ENCODE measurements around the gene LRRC58. TPM values are rescaled to one million over a fixed set of nuclear protein-coding genes. Genes with fewer than 3 reads are reported as not detected.

LRRC58 gene
- total and polyA plus RNA-seq, 2 of the 13 experiments (the other 11 are each of a cell fraction or from before 2014, with no cell fraction given), result 9.7 to 17.3 TPM

- 3% methylated on average over 2 of the region's 2 CpGs for WGBS (ENCODE audit: low lambda C conversion rate)
- TF ChIP-seq ZNF772 (CRISPR knock-in tag; IDR thresholded peaks at IDR 0.05) (no peak), HDAC1 (CRISPR knock-in tag; IDR thresholded peaks at IDR 0.05) (no peak), TGIF2 (CRISPR knock-in tag; IDR thresholded peaks at IDR 0.05) (no peak), POGZ (CRISPR knock-in tag; IDR thresholded peaks at IDR 0.05) (no peak), RORA (CRISPR knock-in tag; IDR thresholded peaks at IDR 0.05) (no peak), HNRNPH1 (optimal IDR thresholded peaks at IDR 0.05; ENCODE audit: low read depth, low read length) (no peak), MAZ (IDR thresholded peaks at IDR 0.05; ENCODE audit: borderline replicate concordance, low read depth, low read length) (no peak), MAZ (CRISPR knock-in tag; IDR thresholded peaks at IDR 0.05; ENCODE audit: low read depth) (no peak), ZNF33A (CRISPR knock-in tag; IDR thresholded peaks at IDR 0.05; ENCODE audit: borderline replicate concordance) (no peak), SP5 (CRISPR knock-in tag; IDR thresholded peaks at IDR 0.05; ENCODE audit: borderline replicate concordance, low read depth) (no peak), PHF5A (CRISPR knock-in tag; IDR thresholded peaks at IDR 0.05; ENCODE audit: low read depth, unreplicated experiment) (no peak), CBX2 (IDR thresholded peaks at IDR 0.05; ENCODE audit: low read depth, low read length) (no peak), CBX2 (CRISPR knock-in tag; IDR thresholded peaks at IDR 0.05; ENCODE audit: low read depth) (no peak), WIZ (CRISPR knock-in tag; IDR thresholded peaks at IDR 0.05) (no peak), ZNF362 (CRISPR knock-in tag; IDR thresholded peaks at IDR 0.05; ENCODE audit: borderline replicate concordance) (no peak), PAXIP1 (CRISPR knock-in tag; conservative IDR thresholded peaks at IDR 0.05) (no peak), KLF11 (CRISPR knock-in tag; IDR thresholded peaks at IDR 0.05) (no peak), ZNF569 (CRISPR knock-in tag; IDR thresholded peaks at IDR 0.05; ENCODE audit: borderline replicate concordance) (no peak), ZNF337 (CRISPR knock-in tag; IDR thresholded peaks at IDR 0.05; ENCODE audit: borderline replicate concordance, low read depth) (no peak), CAMTA2 (CRISPR knock-in tag; IDR thresholded peaks at IDR 0.05; ENCODE audit: borderline replicate concordance) (no peak), ZNF468 (CRISPR knock-in tag; IDR thresholded peaks at IDR 0.05) (no peak)
- TF ChIP-seq, protein P1, sequence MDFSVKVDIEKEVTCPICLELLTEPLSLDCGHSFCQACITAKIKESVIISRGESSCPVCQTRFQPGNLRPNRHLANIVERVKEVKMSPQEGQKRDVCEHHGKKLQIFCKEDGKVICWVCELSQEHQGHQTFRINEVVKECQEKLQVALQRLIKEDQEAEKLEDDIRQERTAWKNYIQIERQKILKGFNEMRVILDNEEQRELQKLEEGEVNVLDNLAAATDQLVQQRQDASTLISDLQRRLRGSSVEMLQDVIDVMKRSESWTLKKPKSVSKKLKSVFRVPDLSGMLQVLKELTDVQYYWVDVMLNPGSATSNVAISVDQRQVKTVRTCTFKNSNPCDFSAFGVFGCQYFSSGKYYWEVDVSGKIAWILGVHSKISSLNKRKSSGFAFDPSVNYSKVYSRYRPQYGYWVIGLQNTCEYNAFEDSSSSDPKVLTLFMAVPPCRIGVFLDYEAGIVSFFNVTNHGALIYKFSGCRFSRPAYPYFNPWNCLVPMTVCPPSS (IDR thresholded peaks at IDR 0.05), result no peak
- ATAC-seq (no peak), FAIRE-seq (no peak), DNase-seq (ENCODE audit: low spot score) (no peak)
- H3K4me2 ChIP-seq (ENCODE audit: low read depth, low read length), result no peak overlapping the region
- POLR2A ChIA-PET, result no interaction called here
- intact Hi-C loops (cut with micrococcal nuclease; ENCODE audit: unreplicated experiment), result no loop called here
- H3K9ac ChIP-seq (ENCODE audit: insufficient read depth, low read depth, low read length), result no peak overlapping the region
- H3K27ac ChIP-seq (ENCODE audit: extremely low read length, insufficient read depth, low read length), result no peak overlapping the region
- H3K27me3 ChIP-seq (ENCODE audit: control insufficient read depth in 1 of 2, insufficient read depth in 2 of 2, low read length in 2 of 2), result peaks cover 0 to 11% of the 10 kb centered on the region in 2 experiments; a peak in 2 of 5 replicates
- H4K20me1 ChIP-seq (ENCODE audit: insufficient read depth, low read length), result no peaks in the 10 kb centered on the region
- H3K36me3 ChIP-seq (replicated peaks in 1 of 2; ENCODE audit: control insufficient read depth in 1 of 2, insufficient read depth in 2 of 2, low read length in 2 of 2), result no peaks in the 10 kb centered on the region
- no peaks in the 10 kb centered on the region for H3K4me1 ChIP-seq (ENCODE audit: insufficient read depth, low read length)
- CTCF ChIA-PET (ENCODE audit: low intra/inter-chr PET ratio, low total read pairs), result no interaction called here
- no peak overlapping the region for H2AFZ ChIP-seq (ENCODE audit: low read length)
- BruUV-seq (replicated peaks), result no TSS peak
- no peaks in the 10 kb centered on the region for H3K9me3 ChIP-seq (ENCODE audit: low read length)
- in situ Hi-C loops (cut with HindIII; ENCODE audit: extremely low pct_ligation_motif_present, low pct_unique_long_range_greater_than_20kb), result no loop called here
- no peaks in the 10 kb centered on the region for H3K79me2 ChIP-seq (ENCODE audit: insufficient read depth, low read length)
- H3K4me3 ChIP-seq (replicated peaks in 1 of 3; ENCODE audit: insufficient read depth in 1 of 3, low read depth in 2 of 3, low read length in 3 of 3), result no peak overlapping the region
Measured at GRCh38 chr3:120394347-120394746, 45.2 kb upstream of the LRRC58 start.

Data from HepG2 (cell line).